B cell (primary cell): ENCODE measurements around the gene HAUS7. TPM values are rescaled to one million over a fixed set of nuclear protein-coding genes. Genes with fewer than 3 reads are reported as not detected.

Experiments
- ATAC-seq: fragments of 200-7000 bp; cut with Tn5 transposase; one replicate; pipeline ENCODE4 v1.10.0; 2021; ENCODE audit warnings: low read depth, mild to moderate bottlenecking, moderate number of reproducible peaks, moderate library complexity
- CTCF ChIA-PET: fragments of 350-600 bp; sonication (Branson Sonifier 250); formaldehyde crosslinking; loops from one replicate; lab custom pipeline; 2021; ENCODE audit warnings: antibody characterized with exemption, inconsistent platforms; lab: Charles Lee
- POLR2A ChIA-PET: fragments of 350-600 bp; sonication (Branson Sonifier 250); formaldehyde crosslinking; loops from one replicate; lab custom pipeline; 2021; ENCODE audit warnings: antibody characterized with exemption; lab: Charles Lee
- DNase-seq: peaks from one replicate; pipeline ENCODE4 v3.0.0; 2013
- H2AFZ ChIP-seq: 2 replicates; pipeline ENCODE4 v1.6.1; 2012; ENCODE audit warnings: mild to moderate bottlenecking, low read depth, low read length; ENCODE audit not compliant: insufficient read depth, poor library complexity, severe bottlenecking
- H3K27ac ChIP-seq, 2 donors: 1 replicate in 1 of 2; 2 replicates in 1 of 2; pipeline ENCODE4 v1.5.1; 2012 to 2013; ENCODE audit warnings: low read length in 2 of 2, mild to moderate bottlenecking in 2 of 2, moderate library complexity in 1 of 2
- H3K27me3 ChIP-seq, 4 experiments: fragments of 200-600 bp in 1 of 4; sonication (generic) in 1 of 4; replicated peaks in 1 of 4; 1 replicate in 2 of 4; 2 replicates in 2 of 4; pipeline versions ENCODE4 v1.6.1 to v1.7.0; 2013 to 2016; ENCODE audit warnings: low read length in 3 of 4, mild to moderate bottlenecking in 2 of 4, mixed read lengths in 1 of 4, moderate library complexity in 1 of 4; ENCODE audit not compliant: insufficient read depth in 4 of 4, control insufficient read depth in 3 of 4; ENCODE audit errors: control extremely low read depth in 1 of 4
- H3K36me3 ChIP-seq, 2 experiments: replicated peaks in 1 of 2; 1 replicate in 1 of 2; 2 replicates in 1 of 2; pipeline versions ENCODE4 v1.6.1 to v1.7.1; 2013; ENCODE audit warnings: low read length in 1 of 2; ENCODE audit not compliant: insufficient read depth in 2 of 2, control insufficient read depth in 1 of 2; ENCODE audit errors: control extremely low read depth in 1 of 2, extremely low read depth in 1 of 2
- H3K4me1 ChIP-seq, 2 donors: fragments of 200-600 bp in 1 of 2; sonication (generic) in 1 of 2; 1 replicate in 1 of 2; 2 replicates in 1 of 2; pipeline versions ENCODE4 v1.5.1 to v1.6.1; 2013 to 2017; ENCODE audit warnings: low read length in 2 of 2; ENCODE audit not compliant: control insufficient read depth in 2 of 2, insufficient read depth in 2 of 2
- H3K4me2 ChIP-seq: replicated peaks from 2 replicates; pipeline ENCODE3; 2012; ENCODE audit warnings: mild to moderate bottlenecking, low read depth, low read length; ENCODE audit not compliant: poor library complexity, severe bottlenecking
- H3K4me3 ChIP-seq, 5 experiments: fragments of 200-600 bp in 1 of 5; sonication (generic) in 1 of 5; 1 replicate in 3 of 5; 2 replicates in 2 of 5; pipeline versions ENCODE4 v1.5.1 to v1.7.0; 2011 to 2016; ENCODE audit warnings: low read length in 4 of 5, mild to moderate bottlenecking in 4 of 5, low read depth in 2 of 5, control low read depth in 1 of 5, moderate library complexity in 1 of 5; ENCODE audit not compliant: insufficient read depth in 1 of 5; ENCODE audit errors: control extremely low read depth in 1 of 5, extremely low read depth in 1 of 5
- H3K79me2 ChIP-seq: fragments of 200-600 bp; sonication (generic); one replicate; pipeline ENCODE4 v1.6.0; 2016; ENCODE audit warnings: low read length; ENCODE audit not compliant: control insufficient read depth, insufficient read depth
- H3K9ac ChIP-seq: fragments of 200-600 bp; sonication (generic); 2 replicates; pipeline ENCODE4 v1.6.1; 2017; ENCODE audit warnings: mild to moderate bottlenecking, low read length, moderate library complexity
- H3K9me3 ChIP-seq, 3 donors: one replicate each; pipeline versions ENCODE4 v1.6.1 to v1.7.1; 2013; ENCODE audit warnings: low read length in 2 of 3; ENCODE audit not compliant: control insufficient read depth in 2 of 3, insufficient read depth in 1 of 3; ENCODE audit errors: control extremely low read depth in 1 of 3
- H4K20me1 ChIP-seq: 2 replicates; pipeline ENCODE4 v1.6.0; 2012; ENCODE audit warnings: mild to moderate bottlenecking, low read length; ENCODE audit not compliant: insufficient read depth, control insufficient read depth, poor library complexity, severe bottlenecking
- H3K27ac Mint-ChIP-seq: one replicate; pipeline ENCODE4 v1.8.0; 2021; ENCODE audit warnings: mixed read lengths
- H3K27me3 Mint-ChIP-seq: one replicate; pipeline ENCODE4 v1.8.0; 2021; ENCODE audit warnings: mixed read lengths
- H3K4me1 Mint-ChIP-seq: one replicate; pipeline ENCODE4 v1.8.0; 2021; ENCODE audit warnings: mixed read lengths
- H3K4me3 Mint-ChIP-seq: one replicate; pipeline ENCODE4 v1.8.0; 2021; ENCODE audit warnings: mixed read lengths
- H3K9me3 Mint-ChIP-seq: one replicate; pipeline ENCODE4 v1.8.0; 2022; ENCODE audit warnings: mixed read lengths; ENCODE audit not compliant: insufficient read depth
- CTCF ChIP-seq: fragments of 200-600 bp; IDR thresholded peaks from one replicate; pipeline ENCODE4 v1.8.0; 2022; ENCODE audit warnings: antibody characterized with exemption, mild to moderate bottlenecking
- EZH2 ChIP-seq: IDR thresholded peaks from 2 replicates; pipeline ENCODE4 v1.6.1; 2012; ENCODE audit warnings: borderline replicate concordance, low read depth, mild to moderate bottlenecking, moderate library complexity, low read length; ENCODE audit not compliant: insufficient read depth, poor library complexity, severe bottlenecking
- WGBS: methylation state at CpG from one replicate; pipeline ENCODE4 v1.1.5; 2013; ENCODE audit warnings: missing lambda C conversion rate; ENCODE audit not compliant: insufficient coverage; 5-methylcytosine and 5-hydroxymethylcytosine counted together
- intact Hi-C: fragments of 100-400 bp; cut with micrococcal nuclease; formaldehyde crosslinking; loops from one replicate; pipeline ENCODE4 v1.10.0; 2022
- polyA plus RNA-seq: library from polyadenylated mRNA; depleted of rRNA; stranded (reverse); fragments of >200 nt; gene quantifications from 2 replicates; pipeline ENCODE4 v1.2.3, GENCODE V29; 2012
- total RNA-seq, 2 donors: library from RNA; stranded (reverse); fragments of 120-200 nt in 1 of 2; gene quantifications; 1 replicate in 1 of 2; 2 replicates in 1 of 2; pipeline versions ENCODE4 v1.2.3 to v1.2.4, GENCODE V29; 2013 to 2022

Gene HAUS7
- total and polyA plus RNA-seq, 2 donors (not counting 1 experiment from before 2014, with no cell fraction given) = 25.2 to 26.9 TPM

GRCh38 chrX:153491351-153491914 lies 21.1 kb upstream of the HAUS7 start:
- no peak overlapping the region for H3K4me3 ChIP-seq
- ATAC-seq = no peak
- Mint-ChIP-seq H3K27me3 (no peaks in the 10 kb centered on the region), H3K9me3 (no peaks in the 10 kb centered on the region), H3K27ac (no peak overlapping the region), H3K4me3 (no peak overlapping the region), H3K4me1 (no peaks in the 10 kb centered on the region)
- no peak overlapping the region for H3K9ac ChIP-seq
- ChIA-PET POLR2A (no interaction called here), CTCF (no interaction called here)
- H3K27me3 ChIP-seq = peaks cover 0 to 9% (median 3%) of the 10 kb centered on the region in 4 experiments
- no peak overlapping the region for H2AFZ ChIP-seq
- no peaks in the 10 kb centered on the region for H4K20me1 ChIP-seq
- no peak overlapping the region for H3K27ac ChIP-seq
- no peak overlapping the region for H3K4me2 ChIP-seq
- H3K4me1 ChIP-seq = no peaks in the 10 kb centered on the region
- no peaks in the 10 kb centered on the region for H3K36me3 ChIP-seq
- intact Hi-C loops = no loop called here
- 86% methylated on average over 7 of the region's 10 CpGs for WGBS
- H3K9me3 ChIP-seq = no peaks in the 10 kb centered on the region
- no peak for TF ChIP-seq CTCF
- no peak for TF ChIP-seq EZH2
- no peaks in the 10 kb centered on the region for H3K79me2 ChIP-seq
- DNase-seq = no peak

GRCh38 chrX:153490217-153490930 lies 20.0 kb upstream of the HAUS7 start:
- Histone ChIP-seq H3K36me3 (no peaks in the 10 kb centered on the region), H3K9me3 (no peaks in the 10 kb centered on the region), H3K27ac (no peak overlapping the region), H3K27me3 (peaks cover 0 to under 1% (median 0%) of the 10 kb centered on the region in 4 experiments), H3K4me3 (no peak overlapping the region), H3K4me2 (no peak overlapping the region), H3K9ac (no peak overlapping the region), H3K79me2 (no peaks in the 10 kb centered on the region), H2AFZ (no peak overlapping the region), H3K4me1 (no peaks in the 10 kb centered on the region), H4K20me1 (no peaks in the 10 kb centered on the region)
- no peaks in the 10 kb centered on the region for H3K27me3 Mint-ChIP-seq
- ChIA-PET POLR2A (no interaction called here), CTCF (no interaction called here)
- no peak for DNase-seq
- no peak overlapping the region for H3K27ac Mint-ChIP-seq
- H3K4me1 Mint-ChIP-seq = no peaks in the 10 kb centered on the region
- intact Hi-C loops = no loop called here
- 76% methylated on average over 4 of the region's 20 CpGs for WGBS
- TF ChIP-seq EZH2 (no peak), CTCF (no peak)
- ATAC-seq = no peak
- no peak overlapping the region for H3K4me3 Mint-ChIP-seq
- no peaks in the 10 kb centered on the region for H3K9me3 Mint-ChIP-seq
